RWPE1 (cell line): ENCODE measurements around the gene ALDOA.
"Not testable (repeated sequence)": the region's sequence is repeated elsewhere in the genome, so short reads cannot be mapped to it uniquely, and the experiment has no call there.

Experiments used
- CTCF ChIA-PET: fragments of 350-600 bp; sonication (Branson Sonifier 250); formaldehyde crosslinking; extraction: SDS; loops from one replicate; lab custom pipeline; 2021; lab: Yijun Ruan, JAX
- POLR2A ChIA-PET: fragments of 400-600 bp; formaldehyde crosslinking; extraction: SDS; loops from one replicate; lab custom pipeline; 2020; ENCODE audit warnings: antibody characterized with exemption; ENCODE audit not compliant: low non-redundant PET; lab: Yijun Ruan, JAX
- DNase-seq: peaks from one replicate; pipeline ENCODE4 v3.0.0; 2012; ENCODE audit warnings: low spot score
- H3K27ac ChIP-seq: fragments of 450-650 bp; 2 replicates; pipeline ENCODE4 v1.5.1; 2017
- CTCF ChIP-seq: fragments of 450-650 bp; conservative IDR thresholded peaks from 2 replicates; pipeline ENCODE4 v1.5.1; 2017; ENCODE audit warnings: low read depth, mild to moderate bottlenecking

ALDOA gene

GRCh38 chr16:30033270-30033669 is 32.3 kb upstream of the ALDOA start:
- ChIA-PET POLR2A (no interaction called here), CTCF (interaction anchor here (0.9 to 1.4 kb wide), 2 partner anchors 10 to 21 kb away, joined by 3 to 9 read pairs; partner anchors contain the start of gene C16orf92)
- TF ChIP-seq CTCF: no peak
- no peak for DNase-seq
- no peak overlapping the region for H3K27ac ChIP-seq

- no peak overlapping the region for H3K27ac ChIP-seq
- TF ChIP-seq CTCF: no peak
- ChIA-PET POLR2A (no interaction called here), CTCF (interaction anchor here (1.2 kb wide), 1 partner anchor 15 kb away, joined by 3 read pairs; no protein-coding TSS in a partner anchor)
- no peak for DNase-seq
These were observed 25.3 kb upstream of the ALDOA start for GRCh38 chr16:30040221-30040620.

GRCh38 chr16:30040690-30041089 is 24.9 kb upstream of the ALDOA start:
- DNase-seq, POLR2A ChIA-PET, H3K27ac ChIP-seq: not testable (repeated sequence)
- CTCF ChIA-PET: interaction anchor here (1.0 kb wide), 1 partner anchor 14 kb away, joined by 3 read pairs; no protein-coding TSS in a partner anchor

GRCh38 chr16:30041841-30042240 is 23.7 kb upstream of the ALDOA start:
- POLR2A ChIA-PET: interaction anchor here (0.7 kb wide), 1 partner anchor 697 kb away, joined by 4 read pairs; no protein-coding TSS in a partner anchor
- H3K27ac ChIP-seq: no peak overlapping the region
- CTCF ChIA-PET: interaction anchor here (1.6 to 1.8 kb wide), 2 partner anchors 10 to 341 kb away, joined by 5 read pairs; no protein-coding TSS in a partner anchor
- TF ChIP-seq CTCF: peak; percentile 46
- no peak for DNase-seq

GRCh38 chr16:30046178-30046577 is 19.4 kb upstream of the ALDOA start:
- no peak overlapping the region for H3K27ac ChIP-seq
- no peak for DNase-seq
- no peak for TF ChIP-seq CTCF
- ChIA-PET CTCF (no interaction called here), POLR2A (no interaction called here)

GRCh38 chr16:30046588-30046987 is 19.0 kb upstream of the ALDOA start:
- CTCF ChIA-PET: interaction anchor here (0.6 kb wide), 2 partner anchors 8 to 197 kb away, joined by 3 read pairs; no protein-coding TSS in a partner anchor
- no peak overlapping the region for H3K27ac ChIP-seq
- TF ChIP-seq CTCF: no peak
- POLR2A ChIA-PET: no interaction called here
- no peak for DNase-seq

GRCh38 chr16:30049871-30050270 is 15.7 kb upstream of the ALDOA start:
- ChIA-PET CTCF (no interaction called here), POLR2A (no interaction called here)
- peak overlapping the region; percentile 39 for H3K27ac ChIP-seq
- no peak for DNase-seq
- TF ChIP-seq CTCF: no peak
